ENCODE measurements around the gene HIVEP3.

DNA sequence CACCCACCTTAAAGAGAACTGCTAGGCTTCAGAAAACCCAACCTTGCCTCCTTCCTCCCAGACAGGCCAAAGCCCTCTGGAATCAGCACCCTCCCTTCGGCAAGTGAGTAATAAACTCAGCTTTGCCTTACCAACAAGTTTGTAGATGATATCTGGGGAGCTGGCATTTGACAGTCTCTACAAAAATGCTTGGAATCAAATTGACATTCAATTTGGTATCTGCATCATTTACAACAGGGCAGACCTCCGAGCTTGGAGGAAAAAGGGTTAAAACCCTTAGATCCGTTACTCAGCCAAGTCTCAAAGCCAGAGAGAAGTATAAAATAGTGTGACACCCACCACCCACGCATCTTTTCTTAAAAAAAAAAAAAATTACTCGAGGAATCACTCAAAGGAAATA lies 285.0 kb downstream of the HIVEP3 start:
- TF ChIP-seq, protein P1, sequence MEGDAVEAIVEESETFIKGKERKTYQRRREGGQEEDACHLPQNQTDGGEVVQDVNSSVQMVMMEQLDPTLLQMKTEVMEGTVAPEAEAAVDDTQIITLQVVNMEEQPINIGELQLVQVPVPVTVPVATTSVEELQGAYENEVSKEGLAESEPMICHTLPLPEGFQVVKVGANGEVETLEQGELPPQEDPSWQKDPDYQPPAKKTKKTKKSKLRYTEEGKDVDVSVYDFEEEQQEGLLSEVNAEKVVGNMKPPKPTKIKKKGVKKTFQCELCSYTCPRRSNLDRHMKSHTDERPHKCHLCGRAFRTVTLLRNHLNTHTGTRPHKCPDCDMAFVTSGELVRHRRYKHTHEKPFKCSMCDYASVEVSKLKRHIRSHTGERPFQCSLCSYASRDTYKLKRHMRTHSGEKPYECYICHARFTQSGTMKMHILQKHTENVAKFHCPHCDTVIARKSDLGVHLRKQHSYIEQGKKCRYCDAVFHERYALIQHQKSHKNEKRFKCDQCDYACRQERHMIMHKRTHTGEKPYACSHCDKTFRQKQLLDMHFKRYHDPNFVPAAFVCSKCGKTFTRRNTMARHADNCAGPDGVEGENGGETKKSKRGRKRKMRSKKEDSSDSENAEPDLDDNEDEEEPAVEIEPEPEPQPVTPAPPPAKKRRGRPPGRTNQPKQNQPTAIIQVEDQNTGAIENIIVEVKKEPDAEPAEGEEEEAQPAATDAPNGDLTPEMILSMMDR (optimal IDR thresholded peaks at IDR 0.05 in 1 of 3, IDR thresholded peaks at IDR 0.05 in 1 of 3, conservative IDR thresholded peaks at IDR 0.05 in 1 of 3; ENCODE audit: extremely low read depth in 1 of 3, insufficient read depth in 2 of 3, low read length in 3 of 3) = no peak
- TF ChIP-seq EZH2 (IDR thresholded peaks at IDR 0.05; ENCODE audit: low read length) = no peak

Measured in keratinocyte (primary cell).